ENCODE results near the gene KCTD15. TPM values are rescaled to one million over a fixed set of nuclear protein-coding genes. Genes with fewer than 3 reads are reported as not detected.
A peak's percentile ranks its signal among the peaks of the same experiment; 100 is the strongest.

The KCTD15 gene
- total and polyA plus RNA-seq, 2 of the 4 experiments (the other 2 are of a cell fraction) = 16.3 to 19.6 TPM

DNA sequence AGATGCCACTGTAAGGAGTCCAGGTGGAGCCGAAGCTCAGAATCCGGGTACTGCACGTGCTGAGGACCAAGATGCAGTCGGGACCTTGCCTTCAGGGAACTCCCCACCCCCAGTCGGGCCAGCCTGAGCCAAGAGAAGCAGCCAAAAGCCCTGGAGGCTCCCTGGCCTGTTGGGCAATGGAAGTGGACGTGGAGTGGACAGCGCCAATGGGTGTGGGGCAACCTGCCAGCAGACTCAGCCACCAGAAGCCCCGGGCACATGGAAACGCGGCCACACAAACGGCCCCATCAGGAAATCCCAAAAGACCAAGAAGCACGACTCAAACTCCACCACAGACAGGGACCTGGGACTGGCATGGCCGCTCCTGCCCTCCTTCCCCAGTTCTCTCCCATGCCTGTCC is 30.0 kb upstream of the KCTD15 start:
- H3K9ac ChIP-seq (ENCODE audit: low read depth, low read length) = no peak overlapping the region
- H3K23ac ChIP-seq (ENCODE audit: low read depth, low read length) = no peak overlapping the region
- H3K27ac ChIP-seq (ENCODE audit: insufficient read depth, low read length) = no peak overlapping the region
- ATAC-seq (ENCODE audit: low read depth) (no peak), DNase-seq (no peak)
- H3K27me3 ChIP-seq (ENCODE audit: control insufficient read depth, insufficient read depth, low read length) = peaks cover 4% of the 10 kb centered on the region; the same call in 1 of the 2 replicates
- H3K56ac ChIP-seq (ENCODE audit: extremely low read depth, insufficient read depth, low read length) = no peak overlapping the region
- H2AFZ ChIP-seq (replicated peaks; ENCODE audit: low read length, poor library complexity) = peak overlapping the region; percentile 15
- intact Hi-C loops (cut with micrococcal nuclease) (no loop called here), dilution Hi-C loops (cut with HindIII; ENCODE audit: low sequenced_read_pairs, unreplicated experiment) (no loop called here), in situ Hi-C loops (cut with MboI; ENCODE audit: low sequenced_read_pairs) (loop anchor here (10.0 kb wide), 1 partner anchor 532 kb away; no protein-coding TSS in a partner anchor)
- H2BK15ac ChIP-seq (ENCODE audit: low read depth, low read length) = no peak overlapping the region
- H2AK9ac ChIP-seq (replicated peaks; ENCODE audit: low read depth, low read length, poor library complexity) = no peak overlapping the region
- H2BK20ac ChIP-seq (ENCODE audit: low read depth, low read length) = no peak overlapping the region
- H4K20me1 ChIP-seq (ENCODE audit: insufficient read depth, low read length) = no peaks in the 10 kb centered on the region
- H3K14ac ChIP-seq (replicated peaks; ENCODE audit: low read depth, low read length) = no peak overlapping the region
- no peaks in the 10 kb centered on the region for H3K9me3 ChIP-seq (ENCODE audit: control insufficient read depth, insufficient read depth, low read length)
- no peaks in the 10 kb centered on the region for H3K36me3 ChIP-seq (ENCODE audit: control insufficient read depth, insufficient read depth, low read length)
- no TSS peak for BruUV-seq (replicated peaks)
- H3K4me1 ChIP-seq (ENCODE audit: control insufficient read depth, insufficient read depth, low read length) = no peaks in the 10 kb centered on the region
- TF ChIP-seq CHD1 (IDR thresholded peaks at IDR 0.05; ENCODE audit: low read depth, low read length) (no peak), RCOR1 (IDR thresholded peaks at IDR 0.05; ENCODE audit: insufficient replicate concordance, low read length) (no peak), FOS (IDR thresholded peaks at IDR 0.05; ENCODE audit: low read depth, low read length) (no peak), RAD21 (IDR thresholded peaks at IDR 0.05; ENCODE audit: low read length) (no peak), MXI1 (IDR thresholded peaks at IDR 0.05; ENCODE audit: borderline replicate concordance, low read depth, low read length) (no peak), MAFK (IDR thresholded peaks at IDR 0.05; ENCODE audit: low read depth, low read length) (no peak), NFE2L2 (IDR thresholded peaks at IDR 0.05; ENCODE audit: low read depth, low read length) (no peak)
- TF ChIP-seq, protein P1, sequence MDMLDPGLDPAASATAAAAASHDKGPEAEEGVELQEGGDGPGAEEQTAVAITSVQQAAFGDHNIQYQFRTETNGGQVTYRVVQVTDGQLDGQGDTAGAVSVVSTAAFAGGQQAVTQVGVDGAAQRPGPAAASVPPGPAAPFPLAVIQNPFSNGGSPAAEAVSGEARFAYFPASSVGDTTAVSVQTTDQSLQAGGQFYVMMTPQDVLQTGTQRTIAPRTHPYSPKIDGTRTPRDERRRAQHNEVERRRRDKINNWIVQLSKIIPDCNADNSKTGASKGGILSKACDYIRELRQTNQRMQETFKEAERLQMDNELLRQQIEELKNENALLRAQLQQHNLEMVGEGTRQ (IDR thresholded peaks at IDR 0.05; ENCODE audit: low read depth, low read length) = no peak
- CTCF ChIA-PET = interaction anchor here (0.8 kb wide), 1 partner anchor 11 kb away, joined by 4 read pairs; no protein-coding TSS in a partner anchor
- H4K8ac ChIP-seq (ENCODE audit: low read depth in 2 of 2, low read length in 2 of 2) = no peak overlapping the region
- POLR2A ChIA-PET (ENCODE audit: unreplicated experiment) = no interaction called here
- no peak overlapping the region for H3K4me2 ChIP-seq (ENCODE audit: low read depth, low read length)
- H3K9me1 ChIP-seq (ENCODE audit: insufficient read depth, low read length) = no peaks in the 10 kb centered on the region
- no peak overlapping the region for H4K91ac ChIP-seq (ENCODE audit: insufficient read depth, low read depth, low read length)
- no peak overlapping the region for H3K4ac ChIP-seq (ENCODE audit: low read depth, low read length)
- H2AK5ac ChIP-seq (ENCODE audit: low read depth, low read length) = no peak overlapping the region
- H3K18ac ChIP-seq (ENCODE audit: low read depth, low read length) = no peak overlapping the region
- no peak overlapping the region for H3K4me3 ChIP-seq (ENCODE audit: insufficient read depth, low read depth, low read length)
- H2BK120ac ChIP-seq (ENCODE audit: low read depth, low read length) = no peak overlapping the region
- no peaks in the 10 kb centered on the region for H3K79me1 ChIP-seq (ENCODE audit: low read depth in 1 of 2, low read length in 2 of 2)
- no peak overlapping the region for H4K5ac ChIP-seq (ENCODE audit: low read depth, low read length)
- WGBS, 2 experiments (ENCODE audit: extremely low coverage in 2 of 2, insufficient read length in 1 of 2) = 42% methylated on average over 5 of the region's 13 CpGs; no CpG with 5 or more reads in 1 of the 2 experiments
- H2BK5ac ChIP-seq (ENCODE audit: low read depth, low read length, poor library complexity, severe bottlenecking) = no peak overlapping the region

All from IMR-90 (cell line).